Right atrium auricular region (tissue), 2 donors: ENCODE measurements around the gene AAK1. TPM values are rescaled to one million over a fixed set of nuclear protein-coding genes. Genes with fewer than 3 reads are reported as not detected.

ENCODE experiments used
- DNase-seq: peaks from one replicate; pipeline ENCODE4 v3.0.0-alpha.2; 2019; ENCODE audit warnings: low spot score
- H3K27ac ChIP-seq, 2 donors: fragments of 200-600 bp; sonication (generic); 1 replicate in 1 of 2; 2 replicates in 1 of 2; pipeline ENCODE4 v1.5.1; 2016 to 2019
- H3K27me3 ChIP-seq, 2 donors: fragments of 200-600 bp; sonication (generic); one replicate each; pipeline versions ENCODE4 v1.5.1 to v1.6.0; 2017 to 2019
- H3K36me3 ChIP-seq: fragments of 200-600 bp; sonication (generic); one replicate; pipeline ENCODE4 v1.5.1; 2016
- H3K4me1 ChIP-seq, 2 donors: fragments of 200-600 bp; sonication (generic); one replicate each; pipeline versions ENCODE4 v1.5.1 to v1.6.0; 2017 to 2019
- H3K4me3 ChIP-seq, 2 donors: fragments of 200-600 bp; sonication (generic); 1 replicate in 1 of 2; 2 replicates in 1 of 2; pipeline ENCODE4 v1.5.1; 2017 to 2019; ENCODE audit warnings: mild to moderate bottlenecking in 1 of 2, moderate library complexity in 1 of 2
- H3K9me3 ChIP-seq, 2 donors: fragments of 200-600 bp; sonication (generic); one replicate each; pipeline ENCODE4 v1.5.1; 2019
- total RNA-seq, 2 donors: library from RNA; depleted of rRNA; stranded (reverse); fragments of >200 nt; gene quantifications; one replicate each; pipeline ENCODE4 v1.1.0, GENCODE V29; 2016
- TF ChIP-seq, protein P1 (sequence below), 2 donors: fragments of 200-600 bp; sonication (generic); IDR thresholded peaks; one replicate each; pipeline ENCODE4 v1.5.1; 2019; ENCODE audit warnings: antibody characterized with exemption in 2 of 2

AAK1 gene
- total RNA-seq, 2 donors from 2014 or later: 50.4 to 62.6 TPM

- Histone ChIP-seq H3K27ac (no peak overlapping the region), H3K36me3 (peaks cover 34% of the 10 kb centered on the region), H3K27me3 (no peaks in the 10 kb centered on the region), H3K9me3 (no peaks in the 10 kb centered on the region), H3K4me1 (no peaks in the 10 kb centered on the region), H3K4me3 (no peak overlapping the region)
- TF ChIP-seq, protein P1, sequence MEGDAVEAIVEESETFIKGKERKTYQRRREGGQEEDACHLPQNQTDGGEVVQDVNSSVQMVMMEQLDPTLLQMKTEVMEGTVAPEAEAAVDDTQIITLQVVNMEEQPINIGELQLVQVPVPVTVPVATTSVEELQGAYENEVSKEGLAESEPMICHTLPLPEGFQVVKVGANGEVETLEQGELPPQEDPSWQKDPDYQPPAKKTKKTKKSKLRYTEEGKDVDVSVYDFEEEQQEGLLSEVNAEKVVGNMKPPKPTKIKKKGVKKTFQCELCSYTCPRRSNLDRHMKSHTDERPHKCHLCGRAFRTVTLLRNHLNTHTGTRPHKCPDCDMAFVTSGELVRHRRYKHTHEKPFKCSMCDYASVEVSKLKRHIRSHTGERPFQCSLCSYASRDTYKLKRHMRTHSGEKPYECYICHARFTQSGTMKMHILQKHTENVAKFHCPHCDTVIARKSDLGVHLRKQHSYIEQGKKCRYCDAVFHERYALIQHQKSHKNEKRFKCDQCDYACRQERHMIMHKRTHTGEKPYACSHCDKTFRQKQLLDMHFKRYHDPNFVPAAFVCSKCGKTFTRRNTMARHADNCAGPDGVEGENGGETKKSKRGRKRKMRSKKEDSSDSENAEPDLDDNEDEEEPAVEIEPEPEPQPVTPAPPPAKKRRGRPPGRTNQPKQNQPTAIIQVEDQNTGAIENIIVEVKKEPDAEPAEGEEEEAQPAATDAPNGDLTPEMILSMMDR (IDR thresholded peaks at IDR 0.05): no peak
- DNase-seq: no peak
Measured at GRCh38 chr2:69501301-69501700, 142.2 kb downstream of the AAK1 start.

DNA sequence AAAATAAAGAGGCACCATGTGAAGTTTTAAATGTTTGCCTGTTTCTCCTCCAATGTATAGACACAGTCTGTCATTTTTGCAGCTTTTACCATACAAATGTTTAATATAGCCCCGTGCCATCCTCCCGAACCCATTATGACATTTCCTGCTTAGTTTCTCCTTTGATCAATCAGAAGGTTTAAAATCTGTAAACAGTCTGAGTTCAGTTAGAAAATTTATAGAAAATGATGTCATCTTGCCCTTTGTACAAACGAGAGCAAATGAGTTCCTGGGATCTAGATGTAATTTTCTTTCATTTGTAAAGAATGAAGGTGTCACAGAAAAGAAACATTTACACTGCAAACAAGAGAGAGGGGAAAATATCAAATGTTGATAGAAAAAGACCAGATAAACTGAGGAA is 143.6 kb downstream of the AAK1 start:
- H3K9me3 ChIP-seq: no peaks in the 10 kb centered on the region

DNA sequence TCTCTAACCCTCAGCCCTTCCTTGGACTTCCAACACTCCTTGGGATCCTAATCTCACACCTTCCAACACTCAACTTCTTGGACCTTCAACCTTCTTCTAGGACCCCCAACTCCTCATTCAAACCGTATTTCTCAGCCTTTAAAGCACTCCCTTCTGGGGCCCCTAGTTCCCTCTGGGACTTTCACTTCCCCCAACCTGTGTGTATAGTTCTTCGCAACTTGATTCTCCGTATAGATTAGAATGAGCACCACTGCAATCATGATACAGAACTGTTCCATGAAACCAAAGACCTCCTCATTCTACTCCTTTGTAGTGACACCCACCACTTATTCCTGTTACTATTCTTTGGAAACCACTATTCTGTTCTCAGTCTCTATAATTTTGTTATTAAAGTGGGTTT is 144.3 kb downstream of the AAK1 start:
- Histone ChIP-seq H3K4me1 (no peaks in the 10 kb centered on the region), H3K27me3 (no peaks in the 10 kb centered on the region), H3K36me3 (peaks cover 18% of the 10 kb centered on the region), H3K4me3 (no peak overlapping the region), H3K9me3 (no peaks in the 10 kb centered on the region), H3K27ac (no peak overlapping the region)
- TF ChIP-seq, protein P1 (IDR thresholded peaks at IDR 0.05): no peak
- no peak for DNase-seq

More for the DNA sequence above, 143.6 kb downstream of the AAK1 start:
- Histone ChIP-seq H3K4me3 (no peak overlapping the region), H3K4me1 (no peaks in the 10 kb centered on the region), H3K27me3 (no peaks in the 10 kb centered on the region), H3K27ac (no peak overlapping the region), H3K36me3 (peaks cover 25% of the 10 kb centered on the region)
- TF ChIP-seq, protein P1 (IDR thresholded peaks at IDR 0.05): no peak
- no peak for DNase-seq

- peaks cover 0 to 4% of the 10 kb centered on the region in 2 donors for H3K4me1 ChIP-seq
- H3K27ac ChIP-seq: no peak overlapping the region
Measured at GRCh38 chr2:69495861-69496260, 147.7 kb downstream of the AAK1 start.

DNA sequence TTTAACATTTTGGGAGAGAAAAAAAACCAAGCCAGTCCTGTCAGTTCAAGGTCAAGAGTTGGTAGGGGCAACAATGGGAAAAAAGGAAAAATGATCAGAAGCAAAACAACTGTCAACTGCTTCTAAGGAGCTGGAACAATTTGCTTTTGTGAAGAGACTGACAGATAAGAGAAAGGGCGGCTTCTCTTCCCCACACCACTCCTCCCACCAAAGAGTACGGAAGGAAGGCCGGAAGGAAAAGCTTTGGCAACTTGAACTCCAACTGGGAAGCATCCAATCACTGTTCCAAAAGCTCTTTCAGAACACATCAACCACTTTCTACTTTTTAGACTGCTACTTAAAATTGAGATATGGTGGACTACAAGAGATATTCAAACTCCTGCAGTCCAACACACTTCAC is 148.5 kb downstream of the AAK1 start:
- no peaks in the 10 kb centered on the region for H3K27me3 ChIP-seq
- no peak overlapping the region for H3K27ac ChIP-seq
- no peaks in the 10 kb centered on the region for H3K9me3 ChIP-seq
- H3K4me1 ChIP-seq: peaks cover 0 to 4% of the 10 kb centered on the region in 2 donors
- TF ChIP-seq, protein P1 (IDR thresholded peaks at IDR 0.05): no peak
- no peak overlapping the region for H3K4me3 ChIP-seq
- H3K36me3 ChIP-seq: peaks cover 8% of the 10 kb centered on the region
- DNase-seq: no peak

More at GRCh38 chr2:69495861-69496260, 147.7 kb downstream of the AAK1 start:
- H3K4me3 ChIP-seq: no peak overlapping the region
- no peaks in the 10 kb centered on the region for H3K9me3 ChIP-seq
- no peaks in the 10 kb centered on the region for H3K27me3 ChIP-seq
- TF ChIP-seq, protein P1 (IDR thresholded peaks at IDR 0.05): no peak
- no peak for DNase-seq
- peaks cover 8% of the 10 kb centered on the region for H3K36me3 ChIP-seq

DNA sequence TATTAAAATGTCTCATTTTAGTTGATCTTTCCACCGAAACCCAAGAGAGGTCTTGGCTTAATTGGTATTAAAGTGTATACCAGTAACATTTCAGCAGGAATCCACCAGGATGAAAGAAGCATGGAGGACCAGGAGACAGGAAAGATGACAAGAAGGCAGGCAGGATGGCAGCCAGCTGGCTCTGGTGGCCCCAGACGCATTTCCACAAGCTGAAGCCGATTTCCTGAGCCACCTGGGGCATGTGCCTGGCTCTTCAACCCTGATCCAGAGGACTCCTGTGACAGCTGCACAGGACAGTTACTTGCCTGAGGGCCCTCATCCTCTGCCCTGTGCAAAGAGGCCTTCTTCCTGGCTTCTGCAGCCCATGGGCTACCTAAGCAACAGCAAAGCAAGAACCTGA is 149.4 kb downstream of the AAK1 start:
- Histone ChIP-seq H3K27ac (no peak overlapping the region), H3K9me3 (no peaks in the 10 kb centered on the region), H3K4me3 (no peak overlapping the region), H3K36me3 (peaks cover 8% of the 10 kb centered on the region), H3K4me1 (peaks cover 0 to 4% of the 10 kb centered on the region in 2 donors), H3K27me3 (no peaks in the 10 kb centered on the region)
- TF ChIP-seq, protein P1 (IDR thresholded peaks at IDR 0.05): no peak
- no peak for DNase-seq
